Fibroblast of lung (primary cell): ENCODE measurements around the gene AMPD3. TPM values are rescaled to one million over a fixed set of nuclear protein-coding genes. Genes with fewer than 3 reads are reported as not detected.

Source experiments
- DNase-seq, 2 donors: peaks; one replicate each; pipeline versions ENCODE4 v3.0.0 to v3.0.0-alpha.2; 2010; ENCODE audit warnings: low read depth in 2 of 2
- H2AFZ ChIP-seq: 2 replicates; pipeline ENCODE4 v1.5.1; 2012; ENCODE audit warnings: low read length, control low read depth, inconsistent platforms
- H3K27ac ChIP-seq: 2 replicates; pipeline ENCODE4 v1.5.1; 2011; ENCODE audit warnings: low read length, control low read depth; ENCODE audit not compliant: insufficient read depth
- H3K27me3 ChIP-seq: 2 replicates; pipeline ENCODE4 v1.5.1; 2011; ENCODE audit warnings: mild to moderate bottlenecking, low read length; ENCODE audit not compliant: control insufficient read depth, insufficient read depth
- H3K36me3 ChIP-seq: 2 replicates; pipeline ENCODE4 v1.5.1; 2011; ENCODE audit warnings: low read length; ENCODE audit not compliant: control insufficient read depth, insufficient read depth
- H3K4me1 ChIP-seq: 2 replicates; pipeline ENCODE4 v1.5.1; 2011; ENCODE audit warnings: low read length; ENCODE audit not compliant: control insufficient read depth, insufficient read depth; ENCODE audit errors: extremely low read depth
- H3K4me2 ChIP-seq: 2 replicates; pipeline ENCODE4 v1.5.1; 2011; ENCODE audit warnings: low read length, control low read depth; ENCODE audit not compliant: insufficient read depth; ENCODE audit errors: extremely low read depth
- H3K4me3 ChIP-seq, 4 experiments: fragments of 200-600 bp in 1 of 4; sonication (generic) in 1 of 4; replicated peaks in 1 of 4; 2 replicates each; pipeline ENCODE4 v1.5.1; 2011 to 2016; ENCODE audit warnings: low read length in 4 of 4, low read depth in 3 of 4, mild to moderate bottlenecking in 3 of 4, control low read depth in 2 of 4, inconsistent platforms in 1 of 4, mixed read lengths in 1 of 4; ENCODE audit not compliant: insufficient read depth in 1 of 4; ENCODE audit errors: control extremely low read depth in 1 of 4
- H3K79me2 ChIP-seq: 2 replicates; pipeline ENCODE4 v1.5.1; 2012; ENCODE audit warnings: mild to moderate bottlenecking, low read length, inconsistent platforms; ENCODE audit not compliant: control insufficient read depth, insufficient read depth
- H3K9ac ChIP-seq: 2 replicates; pipeline ENCODE4 v1.5.1; 2011; ENCODE audit warnings: mild to moderate bottlenecking, low read length, control low read depth; ENCODE audit not compliant: insufficient read depth
- H3K9me3 ChIP-seq: 2 replicates; pipeline ENCODE4 v1.5.1; 2012; ENCODE audit warnings: low read depth, low read length; ENCODE audit not compliant: control insufficient read depth, insufficient read depth
- H4K20me1 ChIP-seq: 2 replicates; pipeline ENCODE4 v1.5.1; 2011; ENCODE audit warnings: low read length; ENCODE audit not compliant: control insufficient read depth, insufficient read depth; ENCODE audit errors: extremely low read depth
- CTCF ChIP-seq, 2 donors: IDR thresholded peaks in 1 of 2; conservative IDR thresholded peaks in 1 of 2; 1 replicate in 1 of 2; 2 replicates in 1 of 2; pipeline ENCODE4 v1.5.1; 2011 to 2012; ENCODE audit warnings: low read length in 2 of 2, control low read depth in 1 of 2, inconsistent platforms in 1 of 2, low read depth in 1 of 2, mild to moderate bottlenecking in 1 of 2
- EZH2 ChIP-seq: IDR thresholded peaks from 2 replicates; pipeline ENCODE4 v1.5.1; 2012; ENCODE audit warnings: low read length, control low read depth, mild to moderate bottlenecking; ENCODE audit errors: missing control alignments
- polyA plus RNA-seq, 2 donors: library from polyadenylated mRNA; depleted of rRNA in 1 of 2; stranded (reverse) in 1 of 2; unstranded in 1 of 2; fragments of >200 nt; gene quantifications; 2 replicates each; pipeline ENCODE4 v1.2.1, GENCODE V29; 2011 to 2012; ENCODE audit warnings: missing spikeins in 1 of 2
- total RNA-seq: library from RNA; depleted of rRNA; stranded (reverse); fragments of >200 nt; gene quantifications from 2 replicates; pipeline ENCODE4 v1.2.1, GENCODE V29; 2014

AMPD3 gene
- total and polyA plus RNA-seq, 2 donors (not counting 1 experiment from before 2014, with no cell fraction given), result 18.1 to 24.9 TPM

GRCh38 chr11:10481560-10482349 is 26.7 kb downstream of the AMPD3 start:
- H3K4me1 ChIP-seq, result no peaks in the 10 kb centered on the region
- H3K27ac ChIP-seq, result no peak overlapping the region
- H4K20me1 ChIP-seq, result no peaks in the 10 kb centered on the region
- TF ChIP-seq CTCF (conservative IDR thresholded peaks at IDR 0.05 in 1 of 2, IDR thresholded peaks at IDR 0.05 in 1 of 2; ENCODE audit: low read depth in 1 of 2, low read length in 2 of 2), result no peak
- no peak for TF ChIP-seq EZH2
- H3K27me3 ChIP-seq, result no peaks in the 10 kb centered on the region
- H3K9me3 ChIP-seq, result no peaks in the 10 kb centered on the region
- no peak overlapping the region for H2AFZ ChIP-seq
- no peaks in the 10 kb centered on the region for H3K79me2 ChIP-seq
- peak in 1 of 2 donors; percentile 12 for DNase-seq
- no peak overlapping the region for H3K4me2 ChIP-seq
- peaks cover 5% of the 10 kb centered on the region for H3K36me3 ChIP-seq
- H3K4me3 ChIP-seq, result no peak overlapping the region
- H3K9ac ChIP-seq, result no peak overlapping the region

- no peaks in the 10 kb centered on the region for H3K27me3 ChIP-seq
- H4K20me1 ChIP-seq, result no peaks in the 10 kb centered on the region
- TF ChIP-seq EZH2, result no peak
- TF ChIP-seq CTCF (conservative IDR thresholded peaks at IDR 0.05 in 1 of 2, IDR thresholded peaks at IDR 0.05 in 1 of 2; ENCODE audit: low read depth in 1 of 2, low read length in 2 of 2), result no peak
- peaks cover 5% of the 10 kb centered on the region for H3K36me3 ChIP-seq
- no peak for DNase-seq
- H2AFZ ChIP-seq, result no peak overlapping the region
- no peak overlapping the region for H3K27ac ChIP-seq
- no peak overlapping the region for H3K9ac ChIP-seq
- no peaks in the 10 kb centered on the region for H3K79me2 ChIP-seq
- H3K4me3 ChIP-seq, result no peak overlapping the region
- no peaks in the 10 kb centered on the region for H3K9me3 ChIP-seq
- H3K4me1 ChIP-seq, result no peaks in the 10 kb centered on the region
- no peak overlapping the region for H3K4me2 ChIP-seq
These were observed 28.1 kb downstream of the AMPD3 start for GRCh38 chr11:10483174-10483573.

DNA sequence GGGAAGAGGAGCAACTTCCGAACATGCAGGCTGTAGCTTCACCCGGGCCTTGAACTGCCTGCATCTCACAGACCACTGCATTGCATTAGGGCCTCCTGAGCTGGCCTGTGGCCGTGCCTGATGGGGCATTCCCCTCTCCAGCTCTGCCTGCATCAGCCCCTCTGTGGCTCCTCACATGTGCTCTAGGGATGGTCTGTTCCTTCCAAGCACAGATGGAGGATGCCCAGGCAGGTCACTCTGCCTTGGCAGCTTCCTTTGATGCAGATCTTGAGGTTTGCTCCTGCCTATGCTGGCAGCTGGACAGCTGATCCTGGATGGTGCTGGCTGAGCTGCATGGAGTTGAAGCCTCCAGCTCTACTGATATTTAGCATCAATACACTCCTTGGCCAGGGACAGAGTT is 28.5 kb downstream of the AMPD3 start:
- TF ChIP-seq CTCF (conservative IDR thresholded peaks at IDR 0.05 in 1 of 2, IDR thresholded peaks at IDR 0.05 in 1 of 2; ENCODE audit: low read depth in 1 of 2, low read length in 2 of 2) (no peak), EZH2 (no peak)
- Histone ChIP-seq H3K4me3 (no peak overlapping the region), H3K79me2 (no peaks in the 10 kb centered on the region), H3K36me3 (peaks cover 5% of the 10 kb centered on the region), H3K27ac (no peak overlapping the region), H3K4me2 (no peak overlapping the region), H3K9me3 (no peaks in the 10 kb centered on the region), H2AFZ (no peak overlapping the region), H3K27me3 (no peaks in the 10 kb centered on the region), H3K4me1 (no peaks in the 10 kb centered on the region), H3K9ac (no peak overlapping the region), H4K20me1 (no peaks in the 10 kb centered on the region)
- no peak for DNase-seq
